Measurements from ENCODE around the gene OR4K2.
"Not testable (repeated sequence)": the region's sequence is repeated elsewhere in the genome, so short reads cannot be mapped to it uniquely, and the experiment has no call there.

Gene OR4K2, protein sequence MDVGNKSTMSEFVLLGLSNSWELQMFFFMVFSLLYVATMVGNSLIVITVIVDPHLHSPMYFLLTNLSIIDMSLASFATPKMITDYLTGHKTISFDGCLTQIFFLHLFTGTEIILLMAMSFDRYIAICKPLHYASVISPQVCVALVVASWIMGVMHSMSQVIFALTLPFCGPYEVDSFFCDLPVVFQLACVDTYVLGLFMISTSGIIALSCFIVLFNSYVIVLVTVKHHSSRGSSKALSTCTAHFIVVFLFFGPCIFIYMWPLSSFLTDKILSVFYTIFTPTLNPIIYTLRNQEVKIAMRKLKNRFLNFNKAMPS

GRCh38 chr14:19874842-19875241 is at the start of gene OR4K2:
TSS of gene OR4K2 (plus strand) at chr14:19875142. CDS start at chr14:19876268, 1,126 bp downstream.
- no peak for DNase-seq (ENCODE audit: low read depth)

GRCh38 chr14:19827626-19828244 is 47.2 kb upstream of the OR4K2 start:
- DNase-seq (ENCODE audit: low read depth), result not testable (repeated sequence)

DNA sequence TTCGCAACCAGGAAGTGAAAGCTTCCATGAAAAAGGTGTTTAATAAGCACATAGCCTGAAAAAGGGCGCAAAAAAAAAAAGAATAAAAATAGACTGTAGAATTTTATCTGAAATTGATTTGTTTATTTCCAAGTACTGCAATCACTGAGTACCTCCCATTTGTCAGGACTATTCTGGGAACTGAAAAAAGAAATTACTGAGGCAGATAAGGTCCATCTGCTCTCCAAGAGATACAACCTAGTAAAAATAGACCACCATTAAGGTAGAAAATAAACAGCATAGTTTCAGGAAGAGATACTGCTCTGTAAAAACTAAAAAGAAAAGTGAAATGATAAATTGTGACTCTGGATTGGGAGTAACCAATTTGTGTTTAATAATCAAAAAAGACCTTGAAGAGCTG is 46.6 kb upstream of the OR4K2 start:
- DNase-seq (ENCODE audit: low read depth), result no peak

GRCh38 chr14:19834203-19834848 is 40.6 kb upstream of the OR4K2 start:
- DNase-seq (ENCODE audit: low read depth), result not testable (repeated sequence)

GRCh38 chr14:19838433-19838832 is 36.5 kb upstream of the OR4K2 start:
- DNase-seq (ENCODE audit: low read depth), result no peak

DNA sequence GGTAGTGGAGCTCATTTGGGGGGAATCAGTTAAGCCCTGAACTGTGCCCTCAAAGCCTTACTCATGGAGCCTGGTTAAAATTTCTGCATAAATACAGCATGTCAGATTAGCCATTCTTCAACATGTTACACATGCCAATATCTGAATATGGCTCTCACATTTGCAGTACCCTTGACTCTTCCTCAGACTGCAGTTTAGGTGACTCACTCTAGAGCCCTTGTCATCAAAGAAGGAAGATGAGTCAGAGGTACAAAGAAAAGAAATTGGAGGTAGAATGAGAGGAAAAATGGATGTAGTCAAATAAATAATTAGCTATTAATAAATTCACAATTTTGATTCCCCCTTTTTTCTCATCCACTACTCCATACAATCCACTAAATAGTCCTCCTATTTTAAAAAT is 23.6 kb upstream of the OR4K2 start:
- no peak for DNase-seq (ENCODE audit: low read depth)

DNA sequence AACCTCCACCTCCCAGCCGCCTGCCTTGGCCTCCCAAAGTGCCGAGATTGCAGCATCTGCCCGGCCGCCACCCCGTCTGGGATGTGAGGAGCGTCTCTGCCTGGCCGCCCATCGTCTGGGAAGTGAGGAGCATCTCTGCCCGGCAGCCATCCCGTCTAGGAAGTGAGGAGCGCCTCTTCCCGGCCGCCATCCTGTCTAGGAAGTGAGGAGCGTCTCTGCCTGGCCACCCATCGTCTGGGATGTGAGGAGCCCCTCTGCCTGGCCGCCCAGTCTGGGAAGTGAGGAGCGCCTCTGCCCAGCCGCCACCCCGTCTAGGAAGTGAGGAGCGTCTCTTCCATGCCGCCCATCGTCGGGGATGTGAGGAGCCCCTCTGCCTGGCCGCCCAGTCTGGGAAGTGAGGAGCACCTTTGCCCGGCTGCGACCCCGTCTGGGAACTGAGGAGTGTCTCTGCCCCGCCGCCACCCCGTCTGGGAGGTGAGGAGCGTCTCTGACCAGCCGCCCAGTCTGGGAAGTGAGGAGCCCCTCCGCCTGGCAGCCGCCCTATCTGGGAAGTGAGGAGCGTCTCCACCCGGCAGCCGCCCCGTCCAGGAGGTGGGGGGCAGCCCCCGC is 8.8 kb upstream of the OR4K2 start:
- DNase-seq (ENCODE audit: low read depth), result not testable (repeated sequence)

- DNase-seq (ENCODE audit: low read depth), result no peak
Observed at GRCh38 chr14:19873178-19873577, 1.8 kb upstream of the OR4K2 start.

DNA sequence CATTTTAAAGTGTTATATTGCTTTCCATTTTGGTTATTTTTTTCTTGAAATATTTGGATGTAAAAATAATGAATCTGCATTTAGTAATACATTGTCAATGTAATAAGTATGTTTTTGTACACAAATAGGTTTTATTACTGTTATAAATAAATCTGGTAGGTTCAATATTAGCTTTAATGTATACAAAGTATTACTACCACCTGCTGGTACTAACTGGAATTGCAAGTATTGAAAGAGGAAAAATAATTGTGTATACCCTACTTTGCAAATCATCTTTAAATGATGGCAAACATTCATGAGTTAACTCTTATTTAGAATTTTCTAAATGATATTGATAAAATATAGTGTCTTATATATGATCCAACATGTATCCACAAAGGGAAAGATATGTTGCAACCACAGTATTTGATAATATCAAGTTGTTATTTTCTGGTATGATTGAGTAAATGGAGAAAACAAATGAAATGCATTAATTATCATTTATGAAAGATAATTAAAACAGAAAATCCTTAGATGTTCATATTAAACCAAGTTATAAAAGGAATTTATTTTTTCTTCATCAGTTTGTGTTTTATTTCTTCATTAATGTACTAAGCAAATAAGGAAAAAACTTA is 3.2 kb downstream of the OR4K2 start:
- no peak for DNase-seq (ENCODE audit: low read depth)

DNA sequence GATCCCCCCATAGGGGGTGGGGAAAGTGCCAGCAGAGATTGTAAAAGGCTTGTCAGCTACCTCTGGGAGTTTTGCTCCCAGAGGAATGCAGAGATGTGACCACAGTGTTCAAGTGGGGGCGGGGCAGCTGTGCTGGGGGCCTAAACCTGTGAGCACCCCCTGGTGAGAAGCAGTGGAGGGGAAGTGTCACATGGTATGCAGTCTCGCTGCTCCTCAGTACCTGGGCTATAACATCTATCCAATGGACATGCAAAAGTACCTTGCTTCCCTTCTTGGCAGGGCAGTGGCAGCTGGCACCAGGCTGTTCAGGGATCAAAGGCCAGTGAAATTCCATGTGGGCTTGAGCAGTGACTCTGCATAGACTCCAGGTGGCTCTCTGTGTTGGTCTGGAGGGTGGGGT is 20.3 kb downstream of the OR4K2 start:
- DNase-seq (ENCODE audit: low read depth), result no peak

DNA sequence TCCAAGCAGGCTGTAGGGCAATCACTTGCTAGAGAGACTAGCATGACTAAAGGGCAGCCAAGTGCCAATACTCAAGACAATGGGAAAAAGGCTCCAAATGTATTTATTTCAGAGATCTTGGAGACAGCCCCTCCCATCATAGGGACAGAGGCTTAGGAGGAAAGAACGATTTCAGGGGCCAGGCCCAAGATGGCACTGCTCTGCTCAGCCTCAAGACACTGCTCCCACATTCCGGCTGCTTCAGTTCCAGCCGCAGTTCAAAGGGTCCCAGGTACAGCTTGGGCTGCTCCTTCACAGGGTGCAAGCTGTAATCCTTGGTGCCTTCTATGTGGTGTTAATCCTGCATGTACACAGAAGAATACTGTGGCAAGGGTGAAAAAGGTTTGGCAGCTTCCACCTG is 26.1 kb downstream of the OR4K2 start:
- DNase-seq (ENCODE audit: low read depth), result no peak

GRCh38 chr14:19902409-19902808 is 27.5 kb downstream of the OR4K2 start:
- DNase-seq (ENCODE audit: low read depth), result no peak

DNA sequence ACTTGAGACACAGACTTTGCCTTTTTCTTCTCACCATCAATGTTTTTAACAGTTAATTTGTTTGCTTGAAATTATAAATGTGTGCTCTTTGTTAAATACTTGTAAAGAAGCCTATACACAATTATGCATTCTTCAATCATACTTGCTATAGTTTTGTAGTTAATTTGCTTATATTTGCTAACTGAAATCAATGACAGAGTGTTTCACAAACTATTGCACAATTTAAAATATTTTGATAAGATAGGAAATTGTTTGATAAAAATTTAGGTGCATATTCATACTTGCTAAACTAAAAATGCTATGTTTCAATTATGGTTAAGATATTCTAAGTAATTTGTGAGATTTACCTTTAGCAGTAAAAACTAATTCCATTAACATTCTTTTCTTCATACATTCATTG is 31.7 kb downstream of the OR4K2 start:
- DNase-seq (ENCODE audit: low read depth), result no peak

DNA sequence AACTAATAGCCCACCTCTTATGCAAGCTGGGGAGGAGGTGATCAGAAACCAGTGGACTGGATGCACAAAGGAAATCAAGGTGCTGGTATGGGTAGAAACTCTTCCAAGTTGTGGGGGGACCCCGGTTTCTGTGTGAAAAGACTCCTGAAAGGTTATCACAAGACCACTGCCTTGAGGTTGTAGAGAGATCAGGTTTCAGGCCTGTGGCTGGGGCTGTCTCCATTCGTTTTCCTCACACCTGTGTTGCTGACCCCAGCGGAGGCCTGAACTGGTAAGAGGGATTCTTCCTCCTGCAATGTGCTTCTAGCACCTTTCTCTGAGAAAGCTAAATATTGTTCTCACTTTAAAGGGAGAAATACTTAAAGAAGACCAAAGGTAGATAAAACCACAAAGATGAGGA is 36.2 kb downstream of the OR4K2 start:
- no peak for DNase-seq (ENCODE audit: low read depth)

GRCh38 chr14:19917243-19917642 is 42.3 kb downstream of the OR4K2 start:
- DNase-seq (ENCODE audit: low read depth), result no peak

- DNase-seq (ENCODE audit: low read depth), result no peak
Observed at GRCh38 chr14:19917955-19918518, 43.1 kb downstream of the OR4K2 start.

DNA sequence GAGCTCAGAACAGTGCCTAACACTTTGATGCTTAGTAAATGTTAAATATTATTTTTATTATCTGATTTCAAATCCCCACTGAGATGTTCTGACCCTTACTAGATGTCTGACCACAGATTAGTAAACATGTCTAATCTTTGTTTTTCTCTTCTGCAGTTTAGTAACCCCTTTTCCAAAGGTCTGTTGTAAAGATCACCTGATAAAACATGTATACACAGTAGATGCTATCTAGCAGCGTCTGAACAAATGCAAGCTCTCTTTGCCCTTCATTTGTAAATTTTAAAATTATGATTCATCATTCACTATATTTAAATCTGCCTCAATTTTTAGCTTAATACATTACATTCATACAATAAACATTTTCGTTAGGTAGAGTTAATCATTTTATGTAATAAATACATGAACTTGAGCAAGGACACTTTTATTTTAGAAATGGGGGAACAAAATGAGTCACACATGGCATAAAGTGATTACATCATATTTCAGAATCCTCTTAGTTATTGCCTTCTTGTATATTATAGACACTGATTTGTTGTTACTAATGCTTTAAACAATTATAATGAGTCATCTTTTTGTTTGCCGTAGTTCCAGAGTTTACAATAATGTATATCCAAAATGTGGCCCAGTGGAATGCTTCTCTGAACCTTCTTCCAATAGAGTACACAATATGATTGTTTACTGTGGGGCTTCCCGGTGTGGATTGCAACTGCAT is 43.8 kb downstream of the OR4K2 start:
- no peak for DNase-seq (ENCODE audit: low read depth)

- DNase-seq (ENCODE audit: low read depth), result no peak
Observed at GRCh38 chr14:19920021-19920657, 45.2 kb downstream of the OR4K2 start, which contains the start of gene OR4K5. TSS of gene OR4K5 (plus strand) at chr14:19920607. CDS start at chr14:19920607, 0 bp downstream.

DNA sequence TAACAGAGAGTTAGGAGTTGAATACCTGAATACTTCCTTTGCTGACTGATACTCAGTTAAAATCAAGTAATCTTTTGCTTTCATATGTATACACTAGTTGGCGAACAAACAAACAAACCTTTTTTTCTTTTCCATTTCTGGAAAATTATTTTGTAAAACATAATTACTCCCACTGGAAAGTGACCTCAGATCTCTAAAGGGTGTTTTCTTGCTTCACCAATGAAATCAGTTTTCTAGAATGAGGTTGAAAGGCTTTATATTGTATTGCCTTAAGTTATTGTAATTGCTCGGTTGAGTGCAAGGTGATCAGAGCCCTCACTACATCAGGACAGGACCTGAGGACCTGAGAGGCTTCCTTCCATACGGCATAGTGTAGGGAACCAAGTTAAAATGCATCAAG is 55.7 kb downstream of the OR4K2 start, which contains the start of gene OR4K1:
TSS of gene OR4K1 (plus strand) at position 301 of the 400 bp plus-strand sequence. CDS start 4,750 bp downstream, outside the sequence.
- DNase-seq (ENCODE audit: low read depth), result no peak
